Upper lobe of right lung (tissue), 1 donor: ENCODE measurements around the gene MCTP1. TPM values are rescaled to one million over a fixed set of nuclear protein-coding genes. Genes with fewer than 3 reads are reported as not detected.

Experiments used
- ATAC-seq: fragments of 200-7000 bp; cut with Tn5 transposase; one replicate; pipeline ENCODE4 v1.9.1; 2020; ENCODE audit warnings: mild to moderate bottlenecking, moderate library complexity
- DNase-seq: peaks from one replicate; pipeline ENCODE4 v3.0.0-alpha.2; 2020
- H3K27ac ChIP-seq: fragments of 200-600 bp; one replicate; pipeline ENCODE4 v1.8.0; 2022
- H3K27me3 ChIP-seq: fragments of 200-600 bp; one replicate; pipeline ENCODE4 v1.8.0; 2022; ENCODE audit warnings: mild to moderate bottlenecking
- H3K36me3 ChIP-seq: fragments of 200-600 bp; one replicate; pipeline ENCODE4 v1.8.0; 2022
- H3K4me1 ChIP-seq: fragments of 200-600 bp; one replicate; pipeline ENCODE4 v1.8.0; 2022
- H3K4me3 ChIP-seq: fragments of 200-600 bp; one replicate; pipeline ENCODE4 v1.8.0; 2022; ENCODE audit warnings: mild to moderate bottlenecking
- H3K9me3 ChIP-seq: fragments of 200-600 bp; one replicate; pipeline ENCODE4 v1.8.0; 2022
- CTCF ChIP-seq: fragments of 200-600 bp; IDR thresholded peaks from one replicate; pipeline ENCODE4 v1.8.0; 2022; ENCODE audit warnings: antibody characterized with exemption
- intact Hi-C: fragments of 100-400 bp; cut with DNase I; formaldehyde crosslinking; loops from one replicate; pipeline ENCODE4 v1.11.0; 2022
- total RNA-seq: library from RNA; stranded (reverse); fragmentation: NEBNext Ultra II Directional; extraction: Animal tissue kit (Norgen Biotek cat#: 25700); gene quantifications from one replicate; pipeline ENCODE4 v1.2.1, GENCODE V29; 2021
- donor health status: DM: no; HTN: yes; CAD: no; lungs with severe emphysema.

Gene MCTP1
- total RNA-seq, 1 donor from 2014 or later = 40.7 TPM

GRCh38 chr5:95184924-95185323 lies 100.0 kb downstream of the MCTP1 start:
- peak; percentile 47 for ATAC-seq
- intact Hi-C loops = no loop called here
- Histone ChIP-seq H3K27me3 (no peaks in the 10 kb centered on the region), H3K27ac (no peak overlapping the region), H3K4me3 (no peak overlapping the region), H3K4me1 (no peaks in the 10 kb centered on the region), H3K9me3 (no peaks in the 10 kb centered on the region), H3K36me3 (no peaks in the 10 kb centered on the region)
- DNase-seq = no peak
- no peak for TF ChIP-seq CTCF

- H3K36me3 ChIP-seq = no peaks in the 10 kb centered on the region
- H3K4me1 ChIP-seq = no peaks in the 10 kb centered on the region
- no peak overlapping the region for H3K4me3 ChIP-seq
- no peak overlapping the region for H3K27ac ChIP-seq
- DNase-seq (no peak), ATAC-seq (no peak)
- no peak for TF ChIP-seq CTCF
- no peaks in the 10 kb centered on the region for H3K9me3 ChIP-seq
- intact Hi-C loops = no loop called here
- H3K27me3 ChIP-seq = no peaks in the 10 kb centered on the region
Measured at GRCh38 chr5:95181644-95182043, 103.2 kb downstream of the MCTP1 start.

GRCh38 chr5:95178046-95178651 lies 106.7 kb downstream of the MCTP1 start:
- no peak for DNase-seq
- Histone ChIP-seq H3K36me3 (no peaks in the 10 kb centered on the region), H3K27ac (no peak overlapping the region), H3K4me3 (no peak overlapping the region), H3K27me3 (no peaks in the 10 kb centered on the region), H3K4me1 (no peaks in the 10 kb centered on the region), H3K9me3 (no peaks in the 10 kb centered on the region)
- no peak for TF ChIP-seq CTCF
- ATAC-seq = no peak
- intact Hi-C loops = no loop called here

DNA sequence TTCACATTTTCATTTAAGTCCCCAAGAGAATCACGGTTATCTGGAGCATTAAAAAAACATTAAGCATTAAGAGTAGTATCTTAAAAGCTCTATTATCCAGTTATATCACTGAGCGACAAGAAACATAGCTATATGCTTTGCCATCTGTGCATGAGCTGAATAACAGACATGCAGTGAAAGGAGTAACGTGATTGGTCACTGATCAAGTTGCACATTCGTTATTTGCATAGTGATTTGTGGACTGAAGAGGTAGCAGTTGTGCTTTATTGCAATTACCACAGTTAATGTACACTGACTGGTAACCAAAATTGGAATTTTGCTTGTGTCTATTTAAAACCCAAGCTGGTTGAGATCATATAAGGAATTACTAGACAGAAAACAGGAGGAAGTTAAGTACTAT lies 107.4 kb downstream of the MCTP1 start:
- Histone ChIP-seq H3K4me1 (no peaks in the 10 kb centered on the region), H3K27ac (no peak overlapping the region), H3K36me3 (no peaks in the 10 kb centered on the region), H3K9me3 (no peaks in the 10 kb centered on the region), H3K4me3 (no peak overlapping the region), H3K27me3 (no peaks in the 10 kb centered on the region)
- DNase-seq (no peak), ATAC-seq (no peak)
- no peak for TF ChIP-seq CTCF
- intact Hi-C loops = no loop called here

- TF ChIP-seq CTCF = no peak
- H3K9me3 ChIP-seq = no peaks in the 10 kb centered on the region
- H3K36me3 ChIP-seq = no peaks in the 10 kb centered on the region
- intact Hi-C loops = no loop called here
- no peak overlapping the region for H3K27ac ChIP-seq
- ATAC-seq = no peak
- H3K4me3 ChIP-seq = no peak overlapping the region
- no peaks in the 10 kb centered on the region for H3K4me1 ChIP-seq
- H3K27me3 ChIP-seq = no peaks in the 10 kb centered on the region
- no peak for DNase-seq
Measured at GRCh38 chr5:95175106-95175505, 109.8 kb downstream of the MCTP1 start.

GRCh38 chr5:95172659-95173058 lies 112.2 kb downstream of the MCTP1 start:
- Histone ChIP-seq H3K4me3 (no peak overlapping the region), H3K4me1 (no peaks in the 10 kb centered on the region), H3K27me3 (no peaks in the 10 kb centered on the region), H3K36me3 (no peaks in the 10 kb centered on the region), H3K27ac (no peak overlapping the region), H3K9me3 (no peaks in the 10 kb centered on the region)
- TF ChIP-seq CTCF = no peak
- DNase-seq = no peak
- intact Hi-C loops = no loop called here
- no peak for ATAC-seq
